GM13977 (cell line): ENCODE results near the gene PRKCE.

Experiments
- DNase-seq: peaks from one replicate; pipeline ENCODE4 v3.0.0; 2012; ENCODE audit warnings: low spot score
- CTCF ChIP-seq: IDR thresholded peaks from 2 replicates; pipeline ENCODE4 v1.5.1; 2012; ENCODE audit warnings: mild to moderate bottlenecking, control low read depth; ENCODE audit not compliant: insufficient read depth; ENCODE audit errors: extremely low read depth, missing control alignments
- in situ Hi-C: fragments of 300-500 bp; cut with MboI; formaldehyde crosslinking; loops from one replicate; pipeline ENCODE4 v1.12.0; 2022; ENCODE audit warnings: low sequenced_read_pairs, low pct_unique_long_range_greater_than_20kb, mixed read lengths, inconsistent platforms; ENCODE audit not compliant: unreplicated experiment

The PRKCE gene

DNA sequence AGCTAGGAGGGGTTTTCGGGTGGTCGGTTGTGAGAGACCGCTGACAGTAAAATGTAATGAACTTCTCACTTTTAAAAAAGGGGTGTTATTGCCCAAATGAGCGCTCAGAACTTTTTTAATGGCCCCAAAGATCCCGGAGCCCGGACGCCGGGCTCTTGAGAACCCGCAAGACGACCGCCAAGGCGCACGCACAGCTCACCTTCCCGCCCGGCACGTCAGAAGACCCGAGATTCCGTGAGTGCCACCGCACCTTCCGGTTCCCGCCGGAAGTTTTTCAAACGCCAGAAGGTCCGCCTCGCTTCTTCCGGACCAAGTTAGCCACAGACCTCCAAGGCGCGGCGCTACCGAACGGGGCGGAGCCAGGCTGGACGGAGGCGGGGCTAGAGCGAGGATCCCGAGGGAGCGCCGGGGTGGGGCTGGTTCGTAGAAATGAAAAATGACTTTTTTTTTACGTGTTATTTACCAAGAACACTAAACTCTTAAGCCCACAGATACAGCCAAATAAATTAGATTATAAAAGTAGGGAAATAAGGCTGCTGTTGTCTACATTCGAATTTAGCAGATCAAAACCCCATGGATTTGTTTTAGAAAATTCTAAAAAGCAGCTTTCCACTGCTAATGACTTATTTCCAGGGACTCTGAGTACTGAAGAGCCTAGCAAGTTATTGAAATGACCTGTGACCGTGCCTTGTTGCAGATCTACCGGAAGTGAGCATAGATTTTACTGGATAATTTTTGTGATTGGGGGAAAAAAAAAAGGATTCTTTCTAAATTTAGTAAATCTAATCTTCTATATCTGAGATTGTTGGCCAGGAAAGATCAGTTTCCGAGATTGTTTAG, 40.2 kb upstream of the PRKCE start, which contains the start of gene SRBD1:
Gene SRBD1, minus strand, starts transcription at position 248 of the 840 bp plus-strand sequence. CDS start 5,826 bp downstream, outside the sequence.
- in situ Hi-C loops, result no loop called here
- DNase-seq, result peak; percentile 82
- no peak for TF ChIP-seq CTCF

- no peak for TF ChIP-seq CTCF
- DNase-seq, result peak; percentile 14
- in situ Hi-C loops, result no loop called here
Observed at GRCh38 chr2:45612285-45612684, 39.2 kb upstream of the PRKCE start.

GRCh38 chr2:45612731-45613130, 38.7 kb upstream of the PRKCE start:
- TF ChIP-seq CTCF, result no peak
- in situ Hi-C loops, result no loop called here
- no peak for DNase-seq

GRCh38 chr2:45614330-45614729, 37.1 kb upstream of the PRKCE start:
- no peak for DNase-seq
- in situ Hi-C loops, result no loop called here
- no peak for TF ChIP-seq CTCF

DNA sequence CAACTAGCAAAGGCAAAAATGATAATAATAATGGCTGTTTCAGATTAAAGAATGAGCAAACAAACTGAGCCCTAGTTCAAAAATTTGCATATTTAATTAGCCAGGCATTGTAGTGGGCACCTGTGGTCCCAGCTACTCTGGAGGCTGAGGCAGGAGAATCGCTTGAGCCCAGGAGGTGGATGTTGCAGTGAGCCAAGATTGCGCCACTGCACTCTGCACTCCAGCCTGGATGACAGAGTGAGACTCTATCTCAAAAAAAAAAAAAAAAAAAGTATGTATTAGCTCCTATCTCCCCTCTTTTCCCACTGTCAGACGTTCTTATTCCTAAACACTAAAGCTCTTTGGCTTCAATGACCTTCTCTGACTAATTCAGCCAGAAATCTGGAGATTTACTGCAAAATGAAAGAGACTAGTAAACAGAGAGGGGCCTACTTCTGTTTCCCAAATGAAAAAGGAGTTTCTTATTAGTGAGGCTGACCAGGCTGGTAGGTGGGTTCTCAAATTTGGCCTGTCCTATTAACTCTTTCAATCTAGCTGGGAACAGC, 36.5 kb upstream of the PRKCE start:
- no peak for DNase-seq
- in situ Hi-C loops, result no loop called here
- TF ChIP-seq CTCF, result no peak

DNA sequence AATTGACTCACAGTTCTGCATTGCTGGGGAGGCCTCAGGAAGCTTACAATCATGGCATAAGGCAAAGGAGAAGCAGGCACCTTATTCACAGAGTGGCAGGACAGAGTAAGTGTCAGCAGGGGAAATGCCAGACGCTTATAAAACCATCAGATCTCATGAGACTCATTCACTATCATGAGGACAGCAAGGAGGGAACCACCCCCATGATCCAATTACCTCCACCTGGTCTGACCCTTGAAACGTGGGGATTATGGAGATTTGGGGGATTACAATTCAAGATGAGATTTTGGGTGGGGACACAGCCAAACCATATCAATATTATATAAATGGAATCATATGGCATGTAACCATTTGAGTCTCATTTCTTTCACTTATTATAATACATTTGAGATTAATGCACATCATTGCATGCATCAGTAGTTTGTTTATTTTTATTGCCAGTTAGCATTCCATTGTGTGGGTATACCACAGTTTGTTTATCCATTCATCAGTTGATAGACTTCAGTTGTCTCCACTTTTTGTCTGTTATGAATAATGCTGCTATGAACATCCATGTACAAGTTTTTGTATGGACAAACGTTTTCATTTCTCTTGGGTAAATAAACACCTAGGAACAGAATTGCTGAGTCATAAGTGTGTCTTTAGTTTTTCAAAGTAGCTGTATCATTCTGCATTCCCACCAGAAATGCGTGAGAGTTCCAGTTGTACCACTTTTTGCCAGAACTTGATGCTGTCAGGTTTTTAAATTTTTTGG, 34.6 kb upstream of the PRKCE start:
- DNase-seq, result no peak
- TF ChIP-seq CTCF, result no peak
- in situ Hi-C loops, result no loop called here
